Liver (tissue), 3 donors: ENCODE results near the gene NPHS2.

ENCODE experiments used
- EGR1 ChIP-seq, 2 donors: IDR thresholded peaks; 2 replicates each; pipeline ENCODE4 v1.6.1; 2016 to 2018; ENCODE audit warnings: antibody characterized with exemption in 2 of 2, low read depth in 2 of 2
- FOXA1 ChIP-seq: IDR thresholded peaks from 2 replicates; pipeline ENCODE4 v1.6.1; 2016; ENCODE audit warnings: antibody characterized with exemption
- GABPA ChIP-seq, 2 donors: IDR thresholded peaks in 1 of 2; conservative IDR thresholded peaks in 1 of 2; 2 replicates each; pipeline ENCODE4 v1.6.1; 2016; ENCODE audit warnings: antibody characterized with exemption in 2 of 2, mild to moderate bottlenecking in 1 of 2, moderate library complexity in 1 of 2
- JUND ChIP-seq, 2 donors: IDR thresholded peaks; 2 replicates each; pipeline ENCODE4 v1.6.1; 2016; ENCODE audit warnings: antibody characterized with exemption in 2 of 2
- RAD21 ChIP-seq, 2 donors: IDR thresholded peaks; 2 replicates each; pipeline ENCODE4 v1.6.1; 2016; ENCODE audit warnings: antibody characterized with exemption in 2 of 2, mild to moderate bottlenecking in 2 of 2
- TAF1 ChIP-seq: conservative IDR thresholded peaks from 2 replicates; pipeline ENCODE4 v1.6.1; 2016; ENCODE audit warnings: antibody characterized with exemption, mild to moderate bottlenecking
- TF ChIP-seq, protein P1 (sequence below): fragments of 150-350 bp; IDR thresholded peaks from 2 replicates; pipeline ENCODE4 v1.5.1; 2017; ENCODE audit warnings: improper control_type of control experiment, low read depth, low read length; ENCODE audit not compliant: missing input control
- TF ChIP-seq, protein P2 (sequence below): IDR thresholded peaks from 2 replicates; pipeline ENCODE4 v1.6.1; 2016; ENCODE audit warnings: antibody characterized with exemption
- TF ChIP-seq, protein P3 (sequence below): IDR thresholded peaks from 2 replicates; pipeline ENCODE4 v1.6.1; 2016; ENCODE audit warnings: antibody characterized with exemption, mild to moderate bottlenecking
- TF ChIP-seq, protein P4 (sequence below): IDR thresholded peaks from 2 replicates; pipeline ENCODE4 v1.6.1; 2016; ENCODE audit warnings: antibody characterized with exemption
- TF ChIP-seq, protein P5 (sequence below): IDR thresholded peaks from 2 replicates; pipeline ENCODE4 v1.6.1; 2016; ENCODE audit warnings: antibody characterized with exemption
- donor health status: healthy.
- donor health status: healthy.

DNA sequence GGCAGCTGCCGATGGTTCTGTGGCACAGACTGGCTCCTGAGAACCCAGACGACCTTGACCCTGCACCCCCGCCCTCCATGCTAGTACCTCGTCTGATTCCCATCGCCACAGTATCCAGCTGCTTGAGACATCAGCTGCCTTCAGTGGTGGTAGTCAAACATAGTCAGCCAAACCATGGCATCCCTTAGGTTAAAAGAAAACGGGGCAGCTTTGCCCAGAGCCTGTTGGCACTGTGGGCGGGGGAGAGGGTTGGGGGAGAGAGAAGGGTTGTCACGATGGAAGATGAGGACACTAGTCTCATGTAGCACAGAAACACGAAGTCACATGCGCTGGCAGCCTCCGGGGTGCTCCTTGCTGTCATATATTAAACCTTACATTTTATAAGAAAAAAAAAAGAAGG lies 14.9 kb upstream of the NPHS2 start:
- TF ChIP-seq, protein P1, sequence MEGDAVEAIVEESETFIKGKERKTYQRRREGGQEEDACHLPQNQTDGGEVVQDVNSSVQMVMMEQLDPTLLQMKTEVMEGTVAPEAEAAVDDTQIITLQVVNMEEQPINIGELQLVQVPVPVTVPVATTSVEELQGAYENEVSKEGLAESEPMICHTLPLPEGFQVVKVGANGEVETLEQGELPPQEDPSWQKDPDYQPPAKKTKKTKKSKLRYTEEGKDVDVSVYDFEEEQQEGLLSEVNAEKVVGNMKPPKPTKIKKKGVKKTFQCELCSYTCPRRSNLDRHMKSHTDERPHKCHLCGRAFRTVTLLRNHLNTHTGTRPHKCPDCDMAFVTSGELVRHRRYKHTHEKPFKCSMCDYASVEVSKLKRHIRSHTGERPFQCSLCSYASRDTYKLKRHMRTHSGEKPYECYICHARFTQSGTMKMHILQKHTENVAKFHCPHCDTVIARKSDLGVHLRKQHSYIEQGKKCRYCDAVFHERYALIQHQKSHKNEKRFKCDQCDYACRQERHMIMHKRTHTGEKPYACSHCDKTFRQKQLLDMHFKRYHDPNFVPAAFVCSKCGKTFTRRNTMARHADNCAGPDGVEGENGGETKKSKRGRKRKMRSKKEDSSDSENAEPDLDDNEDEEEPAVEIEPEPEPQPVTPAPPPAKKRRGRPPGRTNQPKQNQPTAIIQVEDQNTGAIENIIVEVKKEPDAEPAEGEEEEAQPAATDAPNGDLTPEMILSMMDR, result no peak
- TF ChIP-seq, protein P2, sequence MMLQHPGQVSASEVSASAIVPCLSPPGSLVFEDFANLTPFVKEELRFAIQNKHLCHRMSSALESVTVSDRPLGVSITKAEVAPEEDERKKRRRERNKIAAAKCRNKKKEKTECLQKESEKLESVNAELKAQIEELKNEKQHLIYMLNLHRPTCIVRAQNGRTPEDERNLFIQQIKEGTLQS, result no peak
- TF ChIP-seq, protein P3, sequence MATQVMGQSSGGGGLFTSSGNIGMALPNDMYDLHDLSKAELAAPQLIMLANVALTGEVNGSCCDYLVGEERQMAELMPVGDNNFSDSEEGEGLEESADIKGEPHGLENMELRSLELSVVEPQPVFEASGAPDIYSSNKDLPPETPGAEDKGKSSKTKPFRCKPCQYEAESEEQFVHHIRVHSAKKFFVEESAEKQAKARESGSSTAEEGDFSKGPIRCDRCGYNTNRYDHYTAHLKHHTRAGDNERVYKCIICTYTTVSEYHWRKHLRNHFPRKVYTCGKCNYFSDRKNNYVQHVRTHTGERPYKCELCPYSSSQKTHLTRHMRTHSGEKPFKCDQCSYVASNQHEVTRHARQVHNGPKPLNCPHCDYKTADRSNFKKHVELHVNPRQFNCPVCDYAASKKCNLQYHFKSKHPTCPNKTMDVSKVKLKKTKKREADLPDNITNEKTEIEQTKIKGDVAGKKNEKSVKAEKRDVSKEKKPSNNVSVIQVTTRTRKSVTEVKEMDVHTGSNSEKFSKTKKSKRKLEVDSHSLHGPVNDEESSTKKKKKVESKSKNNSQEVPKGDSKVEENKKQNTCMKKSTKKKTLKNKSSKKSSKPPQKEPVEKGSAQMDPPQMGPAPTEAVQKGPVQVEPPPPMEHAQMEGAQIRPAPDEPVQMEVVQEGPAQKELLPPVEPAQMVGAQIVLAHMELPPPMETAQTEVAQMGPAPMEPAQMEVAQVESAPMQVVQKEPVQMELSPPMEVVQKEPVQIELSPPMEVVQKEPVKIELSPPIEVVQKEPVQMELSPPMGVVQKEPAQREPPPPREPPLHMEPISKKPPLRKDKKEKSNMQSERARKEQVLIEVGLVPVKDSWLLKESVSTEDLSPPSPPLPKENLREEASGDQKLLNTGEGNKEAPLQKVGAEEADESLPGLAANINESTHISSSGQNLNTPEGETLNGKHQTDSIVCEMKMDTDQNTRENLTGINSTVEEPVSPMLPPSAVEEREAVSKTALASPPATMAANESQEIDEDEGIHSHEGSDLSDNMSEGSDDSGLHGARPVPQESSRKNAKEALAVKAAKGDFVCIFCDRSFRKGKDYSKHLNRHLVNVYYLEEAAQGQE, result no peak
- TF ChIP-seq TAF1, result no peak
- TF ChIP-seq, protein P4, sequence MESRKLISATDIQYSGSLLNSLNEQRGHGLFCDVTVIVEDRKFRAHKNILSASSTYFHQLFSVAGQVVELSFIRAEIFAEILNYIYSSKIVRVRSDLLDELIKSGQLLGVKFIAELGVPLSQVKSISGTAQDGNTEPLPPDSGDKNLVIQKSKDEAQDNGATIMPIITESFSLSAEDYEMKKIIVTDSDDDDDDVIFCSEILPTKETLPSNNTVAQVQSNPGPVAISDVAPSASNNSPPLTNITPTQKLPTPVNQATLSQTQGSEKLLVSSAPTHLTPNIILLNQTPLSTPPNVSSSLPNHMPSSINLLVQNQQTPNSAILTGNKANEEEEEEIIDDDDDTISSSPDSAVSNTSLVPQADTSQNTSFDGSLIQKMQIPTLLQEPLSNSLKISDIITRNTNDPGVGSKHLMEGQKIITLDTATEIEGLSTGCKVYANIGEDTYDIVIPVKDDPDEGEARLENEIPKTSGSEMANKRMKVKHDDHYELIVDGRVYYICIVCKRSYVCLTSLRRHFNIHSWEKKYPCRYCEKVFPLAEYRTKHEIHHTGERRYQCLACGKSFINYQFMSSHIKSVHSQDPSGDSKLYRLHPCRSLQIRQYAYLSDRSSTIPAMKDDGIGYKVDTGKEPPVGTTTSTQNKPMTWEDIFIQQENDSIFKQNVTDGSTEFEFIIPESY, result no peak
- TF ChIP-seq, protein P5, sequence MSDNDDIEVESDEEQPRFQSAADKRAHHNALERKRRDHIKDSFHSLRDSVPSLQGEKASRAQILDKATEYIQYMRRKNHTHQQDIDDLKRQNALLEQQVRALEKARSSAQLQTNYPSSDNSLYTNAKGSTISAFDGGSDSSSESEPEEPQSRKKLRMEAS, result no peak
- TF ChIP-seq EGR1 (IDR thresholded peaks at IDR 0.05; ENCODE audit: low read depth in 2 of 2), result no peak
- no peak for TF ChIP-seq RAD21 (IDR thresholded peaks at IDR 0.05)
- no peak for TF ChIP-seq JUND (IDR thresholded peaks at IDR 0.05)
- TF ChIP-seq FOXA1, result no peak
- no peak for TF ChIP-seq GABPA (IDR thresholded peaks at IDR 0.05 in 1 of 2, conservative IDR thresholded peaks at IDR 0.05 in 1 of 2)
